SK-N-MC (cell line): ENCODE results near the gene TRIM27.

ENCODE experiments used
- EZH2 ChIP-seq: fragments of 200-600 bp; sonication (generic); IDR thresholded peaks from one replicate; pipeline ENCODE4 v1.6.1; 2017; ENCODE audit warnings: antibody characterized with exemption
- POLR2AphosphoS5 ChIP-seq: IDR thresholded peaks from 2 replicates; pipeline ENCODE4 v1.6.1; 2012; ENCODE audit warnings: mild to moderate bottlenecking, low read depth, low read length, borderline replicate concordance

DNA sequence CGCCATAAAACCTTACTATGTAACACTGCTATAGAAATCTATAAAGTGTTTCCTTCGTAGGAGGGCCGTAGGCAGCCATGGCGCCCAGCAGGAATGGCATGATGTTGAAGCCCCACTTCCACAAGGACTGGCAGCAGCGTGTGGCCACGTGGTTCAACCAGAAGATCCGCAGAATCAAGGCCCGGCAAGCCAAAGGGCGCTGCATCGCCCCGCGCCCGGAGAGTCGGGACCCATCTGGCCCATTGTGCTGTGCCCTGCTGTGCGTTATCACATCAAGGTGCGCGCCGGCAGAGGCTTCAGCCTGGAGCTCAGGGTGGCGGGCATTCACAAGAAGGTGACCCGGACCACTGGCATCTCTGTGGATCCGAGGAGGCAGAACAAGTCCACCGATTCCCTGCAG, 62.4 kb downstream of the TRIM27 start:
- no peak for TF ChIP-seq POLR2AphosphoS5
- no peak for TF ChIP-seq EZH2
